MV-4-11 (cell line): ENCODE results near the gene SEMA4D.

Experiments
- DNase-seq: peaks from one replicate; lab custom pipeline; 2025; lab: John Stamatoyannopoulos, UW

The SEMA4D gene

GRCh38 chr9:89497978-89498851 lies at the start of gene SEMA4D:
Gene SEMA4D (minus strand): TSS chr9:89498113. CDS start chr9:89405456, 92,657 bp downstream.
- peak; percentile 74 for DNase-seq

- no peak for DNase-seq
These were observed 49.1 kb upstream of the SEMA4D start for GRCh38 chr9:89547000-89547399.

GRCh38 chr9:89544279-89544661 lies 46.4 kb upstream of the SEMA4D start:
- no peak for DNase-seq

GRCh38 chr9:89543621-89544278 lies 45.8 kb upstream of the SEMA4D start:
- no peak for DNase-seq

- no peak for DNase-seq
These were observed 45.2 kb upstream of the SEMA4D start for GRCh38 chr9:89543111-89543510.

- no peak for DNase-seq
These were observed 44.6 kb upstream of the SEMA4D start for GRCh38 chr9:89542401-89543021.

GRCh38 chr9:89541798-89542197 lies 43.9 kb upstream of the SEMA4D start:
- no peak for DNase-seq

- DNase-seq, result no peak
These were observed 41.5 kb upstream of the SEMA4D start for GRCh38 chr9:89539374-89539773.

GRCh38 chr9:89538871-89539270 lies 41.0 kb upstream of the SEMA4D start:
- no peak for DNase-seq

GRCh38 chr9:89537166-89537565 lies 39.3 kb upstream of the SEMA4D start:
- DNase-seq, result no peak

GRCh38 chr9:89536600-89536999 lies 38.7 kb upstream of the SEMA4D start:
- DNase-seq, result no peak

GRCh38 chr9:89536145-89536574 lies 38.2 kb upstream of the SEMA4D start:
- peak; percentile 18 for DNase-seq

GRCh38 chr9:89535461-89535860 lies 37.5 kb upstream of the SEMA4D start:
- DNase-seq, result no peak

- no peak for DNase-seq
These were observed 36.8 kb upstream of the SEMA4D start for GRCh38 chr9:89534515-89535287.

GRCh38 chr9:89533411-89534095 lies 35.6 kb upstream of the SEMA4D start:
- no peak for DNase-seq

- DNase-seq, result no peak
These were observed 35.0 kb upstream of the SEMA4D start for GRCh38 chr9:89532944-89533343.

GRCh38 chr9:89532478-89532877 lies 34.6 kb upstream of the SEMA4D start:
- DNase-seq, result no peak

GRCh38 chr9:89531766-89532165 lies 33.9 kb upstream of the SEMA4D start:
- DNase-seq, result no peak

- peak; percentile 32 for DNase-seq
These were observed 32.8 kb upstream of the SEMA4D start for GRCh38 chr9:89530726-89531125.

GRCh38 chr9:89529243-89530035 lies 31.5 kb upstream of the SEMA4D start:
- peak; percentile 76 for DNase-seq

- DNase-seq, result no peak
These were observed 30.6 kb upstream of the SEMA4D start for GRCh38 chr9:89528540-89528939.
